GM12801 (cell line): Measurements from ENCODE around the gene FRAS1.

Experiments
- TF ChIP-seq, protein P1 (sequence below): IDR thresholded peaks from one replicate; pipeline ENCODE4 v1.5.1; 2011; ENCODE audit warnings: control low read depth; ENCODE audit not compliant: insufficient read length; ENCODE audit errors: extremely low read depth

FRAS1 gene

DNA sequence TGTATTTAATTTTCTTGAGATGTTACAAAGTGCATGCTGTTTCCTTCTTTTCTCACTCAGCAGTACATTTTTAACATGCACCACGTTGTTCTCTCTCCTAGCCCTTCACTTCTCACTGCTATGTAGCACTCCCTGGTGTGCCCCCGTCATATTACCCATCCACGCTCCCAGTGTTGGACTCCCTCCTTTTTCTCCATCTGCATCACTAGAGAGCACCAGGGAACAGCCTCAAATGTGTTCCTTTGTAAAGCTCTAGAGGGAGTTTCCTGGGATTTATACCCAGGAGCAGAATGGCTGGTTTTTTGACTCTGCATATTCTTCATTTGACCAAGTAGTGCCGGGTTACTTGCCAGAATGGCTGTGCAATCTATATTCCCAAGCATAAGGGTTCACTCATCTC, 254.2 kb downstream of the FRAS1 start:
- TF ChIP-seq, protein P1, sequence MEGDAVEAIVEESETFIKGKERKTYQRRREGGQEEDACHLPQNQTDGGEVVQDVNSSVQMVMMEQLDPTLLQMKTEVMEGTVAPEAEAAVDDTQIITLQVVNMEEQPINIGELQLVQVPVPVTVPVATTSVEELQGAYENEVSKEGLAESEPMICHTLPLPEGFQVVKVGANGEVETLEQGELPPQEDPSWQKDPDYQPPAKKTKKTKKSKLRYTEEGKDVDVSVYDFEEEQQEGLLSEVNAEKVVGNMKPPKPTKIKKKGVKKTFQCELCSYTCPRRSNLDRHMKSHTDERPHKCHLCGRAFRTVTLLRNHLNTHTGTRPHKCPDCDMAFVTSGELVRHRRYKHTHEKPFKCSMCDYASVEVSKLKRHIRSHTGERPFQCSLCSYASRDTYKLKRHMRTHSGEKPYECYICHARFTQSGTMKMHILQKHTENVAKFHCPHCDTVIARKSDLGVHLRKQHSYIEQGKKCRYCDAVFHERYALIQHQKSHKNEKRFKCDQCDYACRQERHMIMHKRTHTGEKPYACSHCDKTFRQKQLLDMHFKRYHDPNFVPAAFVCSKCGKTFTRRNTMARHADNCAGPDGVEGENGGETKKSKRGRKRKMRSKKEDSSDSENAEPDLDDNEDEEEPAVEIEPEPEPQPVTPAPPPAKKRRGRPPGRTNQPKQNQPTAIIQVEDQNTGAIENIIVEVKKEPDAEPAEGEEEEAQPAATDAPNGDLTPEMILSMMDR = no peak

DNA sequence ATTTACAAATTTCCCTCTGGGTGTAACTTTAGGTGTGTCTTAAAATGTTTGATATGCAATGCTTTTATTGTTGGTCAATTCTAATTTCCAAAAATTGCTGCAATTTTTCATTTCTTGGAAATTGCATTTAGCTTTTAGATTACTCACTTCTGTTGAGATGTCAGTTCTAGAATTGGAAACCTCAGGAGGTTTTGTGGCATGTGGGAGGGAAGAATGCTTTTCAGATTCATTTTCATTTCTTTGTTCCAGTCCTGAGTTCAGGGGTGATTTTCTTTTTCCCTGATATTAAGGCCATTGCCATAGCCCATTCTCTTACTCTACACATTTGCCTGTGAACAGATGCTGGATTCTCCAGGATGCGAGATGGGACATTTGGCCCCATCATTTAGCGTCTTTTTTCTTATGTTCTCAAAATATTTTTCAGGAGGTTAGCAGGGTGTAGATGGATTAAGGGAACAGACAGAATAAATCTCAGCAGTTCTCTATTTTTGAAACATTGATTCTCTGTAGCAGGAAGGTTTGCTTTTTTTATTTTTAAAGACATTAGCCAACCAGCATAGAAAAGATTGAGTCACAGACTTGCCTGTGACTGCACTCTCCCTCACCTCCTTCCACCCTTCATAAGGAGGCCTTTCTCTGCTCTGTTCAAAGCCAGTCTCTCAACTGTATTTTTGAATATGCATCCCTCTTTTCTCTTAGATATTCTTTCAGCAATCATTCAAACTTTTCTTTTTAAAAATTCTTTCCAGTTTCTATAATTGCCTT, 256.0 kb downstream of the FRAS1 start:
- TF ChIP-seq, protein P1 = no peak

DNA sequence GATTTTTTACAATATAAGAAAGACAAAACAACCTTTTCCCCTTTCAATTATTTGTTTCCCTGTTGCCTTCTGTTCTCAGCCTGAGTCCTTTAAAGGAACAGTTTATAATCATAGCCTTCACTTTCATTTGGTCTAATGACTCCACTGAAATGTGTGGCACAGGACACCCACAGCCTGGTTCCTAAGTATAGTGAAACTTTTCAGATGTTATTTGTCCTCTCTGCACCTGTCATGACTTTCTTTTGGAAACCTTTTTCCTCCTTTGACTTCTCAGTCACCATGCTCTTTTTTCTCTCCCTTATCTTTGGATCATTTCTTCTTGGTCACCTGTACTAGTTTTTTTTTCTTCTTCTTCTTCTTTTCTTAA, 256.6 kb downstream of the FRAS1 start:
- TF ChIP-seq, protein P1 = no peak

DNA sequence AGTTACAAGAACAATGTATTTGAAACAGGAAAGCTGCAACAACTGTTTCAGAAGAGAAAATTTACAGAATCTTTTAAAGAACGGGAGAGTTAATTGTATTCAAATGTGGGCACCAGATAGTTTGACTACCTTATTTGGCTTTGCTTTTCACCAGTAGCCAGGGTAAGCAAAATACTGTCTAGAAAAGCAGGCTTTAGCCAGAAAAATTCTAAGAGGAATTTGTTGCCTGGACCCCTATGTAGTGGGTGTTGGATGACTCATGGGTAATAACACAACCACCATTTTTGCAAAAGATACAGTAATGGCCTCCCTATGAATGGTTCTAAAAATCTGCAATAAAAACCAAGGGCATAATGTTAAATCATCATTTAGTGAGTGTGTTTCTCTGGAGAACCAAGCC, 261.0 kb downstream of the FRAS1 start:
- TF ChIP-seq, protein P1 = no peak

DNA sequence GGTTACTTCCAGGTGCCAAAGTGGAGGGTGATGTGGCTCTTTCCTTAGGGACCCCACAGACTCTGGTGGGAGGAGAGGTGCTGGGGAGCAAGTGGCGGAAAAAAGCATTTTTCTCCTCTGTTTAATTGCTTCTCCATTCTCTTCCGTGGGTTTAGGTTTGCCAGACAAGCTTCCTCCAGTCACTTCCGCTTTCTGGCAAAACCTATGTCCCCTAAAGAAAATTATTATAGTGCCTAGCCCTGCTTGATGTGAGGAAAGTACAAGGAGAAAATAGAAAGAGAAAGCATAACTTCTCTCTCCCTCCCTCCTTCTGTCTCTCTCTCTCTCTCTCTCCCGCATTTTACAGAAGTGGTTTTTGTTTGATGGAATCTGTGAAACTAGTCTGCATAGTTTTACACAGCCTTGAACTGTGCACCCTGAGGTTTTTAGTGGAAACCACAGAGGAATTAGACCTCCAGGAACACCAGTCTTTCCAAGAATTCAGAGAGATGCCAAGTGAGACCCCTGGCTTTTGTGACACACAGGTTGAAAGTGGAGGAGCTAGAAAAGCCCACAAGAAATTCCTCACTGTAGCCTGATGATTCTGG, 263.3 kb downstream of the FRAS1 start:
- TF ChIP-seq, protein P1 = no peak

DNA sequence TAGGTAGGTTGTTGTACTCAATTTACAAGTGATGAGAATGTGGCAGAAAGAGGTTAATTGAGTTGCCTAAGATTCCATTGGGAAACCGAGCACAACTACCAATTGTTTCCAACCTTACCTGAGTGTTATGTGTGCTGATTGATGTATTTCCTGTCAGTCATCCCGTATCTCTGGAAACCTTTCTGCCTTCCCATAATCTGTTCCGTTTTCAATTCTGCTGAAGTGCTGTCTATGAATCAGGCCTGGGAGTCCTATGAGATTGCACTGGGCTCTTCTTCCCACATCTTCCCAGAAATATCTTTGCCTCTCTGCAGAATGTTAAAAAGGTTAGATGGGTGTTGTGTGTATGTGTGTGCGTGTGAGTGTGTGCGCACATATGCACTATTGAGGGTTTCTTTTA, 264.9 kb downstream of the FRAS1 start:
- TF ChIP-seq, protein P1 = no peak

DNA sequence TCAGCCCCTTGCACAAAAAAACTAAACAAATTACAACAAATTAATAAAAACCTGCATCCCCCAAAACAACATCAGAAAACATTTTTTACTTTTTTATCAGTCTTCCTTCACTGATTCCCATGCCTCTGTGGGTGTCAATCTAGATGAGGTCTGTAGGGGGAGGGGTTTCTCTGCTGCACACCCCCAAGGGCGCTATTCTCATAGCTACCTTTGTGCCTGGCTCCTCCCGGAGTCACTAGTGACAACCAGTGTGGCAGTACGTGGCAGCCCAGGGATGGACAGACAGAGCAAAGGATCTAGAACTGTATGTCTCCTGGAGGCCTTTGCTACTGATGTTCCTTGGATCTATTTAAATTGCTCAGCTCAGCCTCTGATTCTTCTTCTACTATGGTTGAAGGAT, 266.3 kb downstream of the FRAS1 start:
- TF ChIP-seq, protein P1 = no peak
